ENCODE results near the gene FAM120B.

DNA sequence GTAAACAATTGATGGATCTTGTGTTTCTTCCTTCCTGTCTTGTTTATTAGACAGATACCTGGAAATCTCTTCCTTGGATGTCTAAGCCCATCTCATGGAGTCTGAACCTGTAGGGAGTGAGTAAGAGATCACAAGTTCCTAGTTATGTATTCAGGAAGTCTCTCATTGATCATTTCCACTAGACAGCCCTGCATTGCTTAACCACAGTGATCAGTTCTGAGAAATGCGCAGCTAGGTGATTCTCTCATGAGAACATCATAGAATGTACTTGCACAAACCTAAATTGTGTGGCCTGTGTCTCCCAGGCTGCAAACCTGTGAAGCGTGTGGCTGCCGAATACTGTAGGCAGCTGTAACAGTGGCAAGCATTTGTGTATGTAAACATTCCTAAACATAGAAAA lies 39.1 kb downstream of the FAM120B start:
- TF ChIP-seq, protein P1, sequence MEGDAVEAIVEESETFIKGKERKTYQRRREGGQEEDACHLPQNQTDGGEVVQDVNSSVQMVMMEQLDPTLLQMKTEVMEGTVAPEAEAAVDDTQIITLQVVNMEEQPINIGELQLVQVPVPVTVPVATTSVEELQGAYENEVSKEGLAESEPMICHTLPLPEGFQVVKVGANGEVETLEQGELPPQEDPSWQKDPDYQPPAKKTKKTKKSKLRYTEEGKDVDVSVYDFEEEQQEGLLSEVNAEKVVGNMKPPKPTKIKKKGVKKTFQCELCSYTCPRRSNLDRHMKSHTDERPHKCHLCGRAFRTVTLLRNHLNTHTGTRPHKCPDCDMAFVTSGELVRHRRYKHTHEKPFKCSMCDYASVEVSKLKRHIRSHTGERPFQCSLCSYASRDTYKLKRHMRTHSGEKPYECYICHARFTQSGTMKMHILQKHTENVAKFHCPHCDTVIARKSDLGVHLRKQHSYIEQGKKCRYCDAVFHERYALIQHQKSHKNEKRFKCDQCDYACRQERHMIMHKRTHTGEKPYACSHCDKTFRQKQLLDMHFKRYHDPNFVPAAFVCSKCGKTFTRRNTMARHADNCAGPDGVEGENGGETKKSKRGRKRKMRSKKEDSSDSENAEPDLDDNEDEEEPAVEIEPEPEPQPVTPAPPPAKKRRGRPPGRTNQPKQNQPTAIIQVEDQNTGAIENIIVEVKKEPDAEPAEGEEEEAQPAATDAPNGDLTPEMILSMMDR (IDR thresholded peaks at IDR 0.05): no peak
- TF ChIP-seq EZH2 (IDR thresholded peaks at IDR 0.05) (no peak), EZH2phosphoT487 (IDR thresholded peaks at IDR 0.05) (no peak)
